GM23338 (cell line): ENCODE measurements around the gene CPT1A. TPM values are rescaled to one million over a fixed set of nuclear protein-coding genes. Genes with fewer than 3 reads are reported as not detected.

ENCODE experiments used
- ATAC-seq: fragments of 200-7000 bp; cut with Tn5 transposase; 3 replicates; pipeline ENCODE4 v1.9.1; 2020
- DNase-seq: peaks from one replicate; pipeline ENCODE4 v3.0.0-alpha.2; 2015; ENCODE audit warnings: low spot score
- H2AFZ ChIP-seq: fragments of 200-600 bp; sonication (generic); 2 replicates; pipeline ENCODE4 v1.8.0; 2016; ENCODE audit warnings: antibody characterized with exemption, mild to moderate bottlenecking, moderate library complexity
- H3F3A ChIP-seq: fragments of 200-600 bp; sonication (generic); replicated peaks from 2 replicates; pipeline ENCODE4 v1.8.0; 2017; ENCODE audit warnings: antibody characterized with exemption, mixed run types, low read depth
- H3K27ac ChIP-seq: fragments of 200-600 bp; sonication (generic); 2 replicates; pipeline ENCODE4 v1.6.1; 2016; ENCODE audit warnings: low read depth
- H3K27me3 ChIP-seq: fragments of 200-600 bp; sonication (generic); 2 replicates; pipeline ENCODE4 v1.8.0; 2016; ENCODE audit warnings: mild to moderate bottlenecking, mixed run types, moderate library complexity; ENCODE audit not compliant: insufficient read depth
- H3K36me3 ChIP-seq: fragments of 200-600 bp; sonication (generic); 2 replicates; pipeline ENCODE4 v1.8.0; 2016; ENCODE audit warnings: mild to moderate bottlenecking; ENCODE audit not compliant: insufficient read depth
- H3K4me1 ChIP-seq: fragments of 200-600 bp; sonication (generic); 2 replicates; pipeline ENCODE4 v1.8.0; 2016; ENCODE audit warnings: mild to moderate bottlenecking, moderate library complexity; ENCODE audit not compliant: insufficient read depth
- H3K4me2 ChIP-seq: fragments of 200-600 bp; sonication (generic); 2 replicates; pipeline ENCODE4 v1.7.1; 2017; ENCODE audit warnings: mixed run types
- H3K4me3 ChIP-seq: fragments of 200-600 bp; sonication (generic); 2 replicates; pipeline ENCODE4 v1.6.1; 2016; ENCODE audit warnings: mixed run types
- H3K79me2 ChIP-seq: fragments of 200-600 bp; sonication (generic); replicated peaks from 2 replicates; pipeline ENCODE4 v1.8.0; 2017; ENCODE audit warnings: mild to moderate bottlenecking; ENCODE audit not compliant: insufficient read depth
- H3K9me2 ChIP-seq: fragments of 200-600 bp; sonication (generic); 2 replicates; pipeline ENCODE4 v1.8.0; 2017; ENCODE audit not compliant: insufficient read depth
- H4K20me1 ChIP-seq: fragments of 200-600 bp; sonication (generic); replicated peaks from 2 replicates; pipeline ENCODE4 v1.8.0; 2017; ENCODE audit warnings: mild to moderate bottlenecking; ENCODE audit not compliant: insufficient read depth
- H3K27ac Mint-ChIP-seq: 2 replicates; pipeline ENCODE4 v1.8.0; 2020; ENCODE audit warnings: inconsistent platforms, mild to moderate bottlenecking, moderate library complexity, mixed read lengths
- H3K27me3 Mint-ChIP-seq: 3 replicates; pipeline ENCODE4 v1.8.0; 2022; ENCODE audit warnings: low read depth, mild to moderate bottlenecking, moderate library complexity, mixed read lengths, inconsistent platforms; ENCODE audit not compliant: insufficient read depth, poor library complexity
- H3K36me3 Mint-ChIP-seq: 3 replicates; pipeline ENCODE4 v1.8.0; 2021; ENCODE audit warnings: low read depth, mild to moderate bottlenecking, inconsistent platforms, moderate library complexity, mixed read lengths
- H3K4me1 Mint-ChIP-seq: 3 replicates; pipeline ENCODE4 v1.8.0; 2020; ENCODE audit warnings: mild to moderate bottlenecking, inconsistent platforms, mixed read lengths
- H3K4me3 Mint-ChIP-seq: 3 replicates; pipeline ENCODE4 v1.8.0; 2021; ENCODE audit warnings: moderate library complexity, mild to moderate bottlenecking, inconsistent platforms, mixed read lengths
- H3K9me3 Mint-ChIP-seq: 3 replicates; pipeline ENCODE4 v1.8.0; 2020; ENCODE audit warnings: moderate library complexity, mild to moderate bottlenecking, inconsistent platforms, mixed read lengths
- CREB1 ChIP-seq: fragments of 250-450 bp; sonication (Bioruptor Pico); IDR thresholded peaks from 2 replicates; pipeline ENCODE4 v1.5.0; 2020; ENCODE audit warnings: low read depth, mild to moderate bottlenecking, moderate library complexity
- EZH2 ChIP-seq: fragments of 200-600 bp; sonication (generic); IDR thresholded peaks from one replicate; pipeline ENCODE4 v1.8.0; 2017; ENCODE audit warnings: antibody characterized with exemption, mild to moderate bottlenecking, low read depth; ENCODE audit not compliant: unreplicated experiment
- EZH2phosphoT487 ChIP-seq: fragments of 200-600 bp; sonication (generic); IDR thresholded peaks from one replicate; pipeline ENCODE4 v1.8.1; 2018; ENCODE audit warnings: antibody characterized with exemption; ENCODE audit not compliant: unreplicated experiment
- JUNB ChIP-seq: IDR thresholded peaks from one replicate; pipeline ENCODE4 v1.6.1; 2016; ENCODE audit warnings: antibody characterized with exemption; ENCODE audit not compliant: unreplicated experiment
- NANOG ChIP-seq: IDR thresholded peaks from 2 replicates; pipeline ENCODE4 v1.6.1; 2016; ENCODE audit warnings: antibody characterized with exemption, borderline replicate concordance
- POLR2AphosphoS5 ChIP-seq: IDR thresholded peaks from 2 replicates; pipeline ENCODE4 v1.6.1; 2016; ENCODE audit warnings: antibody characterized with exemption, low read depth
- STAT1 ChIP-seq: IDR thresholded peaks from one replicate; pipeline ENCODE4 v1.6.1; 2016; ENCODE audit warnings: antibody characterized with exemption; ENCODE audit not compliant: unreplicated experiment
- ZNF114 ChIP-seq: fragments of 250-450 bp; sonication (Bioruptor Pico); IDR thresholded peaks from 2 replicates; pipeline ENCODE4 v1.5.0; 2020; ENCODE audit warnings: mild to moderate bottlenecking, moderate library complexity
- ZNF331 ChIP-seq: fragments of 250-450 bp; sonication (Bioruptor Pico); IDR thresholded peaks from 2 replicates; pipeline ENCODE4 v1.5.0; 2020; ENCODE audit warnings: low read depth, mild to moderate bottlenecking, moderate library complexity
- polyA plus RNA-seq: library from polyadenylated mRNA; unstranded; fragments of >200 nt; fragmentation: Nextera tagmentation; extraction: Ambion mirVana; gene quantifications from 2 replicates; pipeline ENCODE4 v1.2.1, GENCODE V29; 2016
- total RNA-seq: library from RNA; depleted of rRNA; stranded (reverse); fragments of >200 nt; shearing (Covaris generic); gene quantifications from 2 replicates; pipeline ENCODE4 v1.2.3, GENCODE V29; 2014
- TF ChIP-seq, protein P1 (sequence below), 2 experiments: fragments of 200-600 bp in 1 of 2; sonication (generic) in 1 of 2; conservative IDR thresholded peaks; 2 replicates each; pipeline versions ENCODE4 v1.5.1 to v1.6.1; 2016 to 2017; ENCODE audit warnings: antibody characterized with exemption in 2 of 2, low read depth in 2 of 2, mild to moderate bottlenecking in 2 of 2, moderate library complexity in 1 of 2
- TF ChIP-seq, protein P2 (sequence below): fragments of 250-450 bp; sonication (Bioruptor Pico); IDR thresholded peaks from 2 replicates; pipeline ENCODE4 v1.5.0; 2020; ENCODE audit warnings: mild to moderate bottlenecking, moderate library complexity
- TF ChIP-seq, protein P3 (sequence below): IDR thresholded peaks from 2 replicates; pipeline ENCODE4 v1.6.1; 2016; ENCODE audit warnings: antibody characterized with exemption
- TF ChIP-seq, protein P4 (sequence below): IDR thresholded peaks from one replicate; pipeline ENCODE4 v1.6.1; 2018; ENCODE audit warnings: antibody characterized with exemption; ENCODE audit not compliant: unreplicated experiment

The CPT1A gene
- total and polyA plus RNA-seq, 2 experiments from 2014 or later = 2.6 to 9.5 TPM

- H3K27me3 Mint-ChIP-seq = peaks cover 37% of the 10 kb centered on the region
- no peak for DNase-seq
- no peaks in the 10 kb centered on the region for H4K20me1 ChIP-seq
- H3K4me3 Mint-ChIP-seq = no peak overlapping the region
- no peak overlapping the region for H3K27ac ChIP-seq
- H2AFZ ChIP-seq = no peak overlapping the region
- peaks cover 4% of the 10 kb centered on the region; the same call in 2 of the 3 replicates for H3K9me3 Mint-ChIP-seq
- ATAC-seq = no peak
- no peaks in the 10 kb centered on the region for H3K9me2 ChIP-seq
- no peaks in the 10 kb centered on the region for H3K36me3 ChIP-seq
- TF ChIP-seq, protein P1, sequence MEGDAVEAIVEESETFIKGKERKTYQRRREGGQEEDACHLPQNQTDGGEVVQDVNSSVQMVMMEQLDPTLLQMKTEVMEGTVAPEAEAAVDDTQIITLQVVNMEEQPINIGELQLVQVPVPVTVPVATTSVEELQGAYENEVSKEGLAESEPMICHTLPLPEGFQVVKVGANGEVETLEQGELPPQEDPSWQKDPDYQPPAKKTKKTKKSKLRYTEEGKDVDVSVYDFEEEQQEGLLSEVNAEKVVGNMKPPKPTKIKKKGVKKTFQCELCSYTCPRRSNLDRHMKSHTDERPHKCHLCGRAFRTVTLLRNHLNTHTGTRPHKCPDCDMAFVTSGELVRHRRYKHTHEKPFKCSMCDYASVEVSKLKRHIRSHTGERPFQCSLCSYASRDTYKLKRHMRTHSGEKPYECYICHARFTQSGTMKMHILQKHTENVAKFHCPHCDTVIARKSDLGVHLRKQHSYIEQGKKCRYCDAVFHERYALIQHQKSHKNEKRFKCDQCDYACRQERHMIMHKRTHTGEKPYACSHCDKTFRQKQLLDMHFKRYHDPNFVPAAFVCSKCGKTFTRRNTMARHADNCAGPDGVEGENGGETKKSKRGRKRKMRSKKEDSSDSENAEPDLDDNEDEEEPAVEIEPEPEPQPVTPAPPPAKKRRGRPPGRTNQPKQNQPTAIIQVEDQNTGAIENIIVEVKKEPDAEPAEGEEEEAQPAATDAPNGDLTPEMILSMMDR (conservative IDR thresholded peaks at IDR 0.05; ENCODE audit: low read depth in 2 of 2) = no peak
- TF ChIP-seq STAT1 = no peak
- no peak for TF ChIP-seq ZNF114
- TF ChIP-seq ZNF331 (CRISPR knock-in tag) = no peak
- no peak for TF ChIP-seq EZH2phosphoT487
- TF ChIP-seq POLR2AphosphoS5 = no peak
- TF ChIP-seq, protein P2, sequence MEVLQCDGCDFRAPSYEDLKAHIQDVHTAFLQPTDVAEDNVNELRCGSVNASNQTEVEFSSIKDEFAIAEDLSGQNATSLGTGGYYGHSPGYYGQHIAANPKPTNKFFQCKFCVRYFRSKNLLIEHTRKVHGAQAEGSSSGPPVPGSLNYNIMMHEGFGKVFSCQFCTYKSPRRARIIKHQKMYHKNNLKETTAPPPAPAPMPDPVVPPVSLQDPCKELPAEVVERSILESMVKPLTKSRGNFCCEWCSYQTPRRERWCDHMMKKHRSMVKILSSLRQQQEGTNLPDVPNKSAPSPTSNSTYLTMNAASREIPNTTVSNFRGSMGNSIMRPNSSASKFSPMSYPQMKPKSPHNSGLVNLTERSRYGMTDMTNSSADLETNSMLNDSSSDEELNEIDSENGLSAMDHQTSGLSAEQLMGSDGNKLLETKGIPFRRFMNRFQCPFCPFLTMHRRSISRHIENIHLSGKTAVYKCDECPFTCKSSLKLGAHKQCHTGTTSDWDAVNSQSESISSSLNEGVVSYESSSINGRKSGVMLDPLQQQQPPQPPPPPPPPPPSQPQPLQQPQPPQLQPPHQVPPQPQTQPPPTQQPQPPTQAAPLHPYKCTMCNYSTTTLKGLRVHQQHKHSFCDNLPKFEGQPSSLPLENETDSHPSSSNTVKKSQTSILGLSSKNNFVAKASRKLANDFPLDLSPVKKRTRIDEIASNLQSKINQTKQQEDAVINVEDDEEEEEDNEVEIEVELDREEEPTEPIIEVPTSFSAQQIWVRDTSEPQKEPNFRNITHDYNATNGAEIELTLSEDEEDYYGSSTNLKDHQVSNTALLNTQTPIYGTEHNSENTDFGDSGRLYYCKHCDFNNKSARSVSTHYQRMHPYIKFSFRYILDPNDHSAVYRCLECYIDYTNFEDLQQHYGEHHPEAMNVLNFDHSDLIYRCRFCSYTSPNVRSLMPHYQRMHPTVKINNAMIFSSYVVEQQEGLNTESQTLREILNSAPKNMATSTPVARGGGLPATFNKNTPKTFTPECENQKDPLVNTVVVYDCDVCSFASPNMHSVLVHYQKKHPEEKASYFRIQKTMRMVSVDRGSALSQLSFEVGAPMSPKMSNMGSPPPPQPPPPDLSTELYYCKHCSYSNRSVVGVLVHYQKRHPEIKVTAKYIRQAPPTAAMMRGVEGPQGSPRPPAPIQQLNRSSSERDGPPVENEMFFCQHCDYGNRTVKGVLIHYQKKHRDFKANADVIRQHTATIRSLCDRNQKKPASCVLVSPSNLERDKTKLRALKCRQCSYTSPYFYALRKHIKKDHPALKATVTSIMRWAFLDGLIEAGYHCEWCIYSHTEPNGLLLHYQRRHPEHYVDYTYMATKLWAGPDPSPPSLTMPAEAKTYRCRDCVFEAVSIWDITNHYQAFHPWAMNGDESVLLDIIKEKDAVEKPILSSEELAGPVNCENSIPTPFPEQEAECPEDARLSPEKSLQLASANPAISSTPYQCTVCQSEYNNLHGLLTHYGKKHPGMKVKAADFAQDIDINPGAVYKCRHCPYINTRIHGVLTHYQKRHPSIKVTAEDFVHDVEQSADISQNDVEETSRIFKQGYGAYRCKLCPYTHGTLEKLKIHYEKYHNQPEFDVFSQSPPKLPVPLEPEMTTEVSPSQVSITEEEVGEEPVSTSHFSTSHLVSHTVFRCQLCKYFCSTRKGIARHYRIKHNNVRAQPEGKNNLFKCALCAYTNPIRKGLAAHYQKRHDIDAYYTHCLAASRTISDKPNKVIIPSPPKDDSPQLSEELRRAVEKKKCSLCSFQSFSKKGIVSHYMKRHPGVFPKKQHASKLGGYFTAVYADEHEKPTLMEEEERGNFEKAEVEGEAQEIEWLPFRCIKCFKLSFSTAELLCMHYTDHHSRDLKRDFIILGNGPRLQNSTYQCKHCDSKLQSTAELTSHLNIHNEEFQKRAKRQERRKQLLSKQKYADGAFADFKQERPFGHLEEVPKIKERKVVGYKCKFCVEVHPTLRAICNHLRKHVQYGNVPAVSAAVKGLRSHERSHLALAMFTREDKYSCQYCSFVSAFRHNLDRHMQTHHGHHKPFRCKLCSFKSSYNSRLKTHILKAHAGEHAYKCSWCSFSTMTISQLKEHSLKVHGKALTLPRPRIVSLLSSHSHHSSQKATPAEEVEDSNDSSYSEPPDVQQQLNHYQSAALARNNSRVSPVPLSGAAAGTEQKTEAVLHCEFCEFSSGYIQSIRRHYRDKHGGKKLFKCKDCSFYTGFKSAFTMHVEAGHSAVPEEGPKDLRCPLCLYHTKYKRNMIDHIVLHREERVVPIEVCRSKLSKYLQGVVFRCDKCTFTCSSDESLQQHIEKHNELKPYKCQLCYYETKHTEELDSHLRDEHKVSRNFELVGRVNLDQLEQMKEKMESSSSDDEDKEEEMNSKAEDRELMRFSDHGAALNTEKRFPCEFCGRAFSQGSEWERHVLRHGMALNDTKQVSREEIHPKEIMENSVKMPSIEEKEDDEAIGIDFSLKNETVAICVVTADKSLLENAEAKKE (CRISPR knock-in tag) = no peak
- TF ChIP-seq CREB1 (CRISPR knock-in tag) = no peak
- TF ChIP-seq, protein P3, sequence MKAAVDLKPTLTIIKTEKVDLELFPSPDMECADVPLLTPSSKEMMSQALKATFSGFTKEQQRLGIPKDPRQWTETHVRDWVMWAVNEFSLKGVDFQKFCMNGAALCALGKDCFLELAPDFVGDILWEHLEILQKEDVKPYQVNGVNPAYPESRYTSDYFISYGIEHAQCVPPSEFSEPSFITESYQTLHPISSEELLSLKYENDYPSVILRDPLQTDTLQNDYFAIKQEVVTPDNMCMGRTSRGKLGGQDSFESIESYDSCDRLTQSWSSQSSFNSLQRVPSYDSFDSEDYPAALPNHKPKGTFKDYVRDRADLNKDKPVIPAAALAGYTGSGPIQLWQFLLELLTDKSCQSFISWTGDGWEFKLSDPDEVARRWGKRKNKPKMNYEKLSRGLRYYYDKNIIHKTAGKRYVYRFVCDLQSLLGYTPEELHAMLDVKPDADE = no peak
- no peak for TF ChIP-seq JUNB
- TF ChIP-seq NANOG = no peak
- TF ChIP-seq, protein P4, sequence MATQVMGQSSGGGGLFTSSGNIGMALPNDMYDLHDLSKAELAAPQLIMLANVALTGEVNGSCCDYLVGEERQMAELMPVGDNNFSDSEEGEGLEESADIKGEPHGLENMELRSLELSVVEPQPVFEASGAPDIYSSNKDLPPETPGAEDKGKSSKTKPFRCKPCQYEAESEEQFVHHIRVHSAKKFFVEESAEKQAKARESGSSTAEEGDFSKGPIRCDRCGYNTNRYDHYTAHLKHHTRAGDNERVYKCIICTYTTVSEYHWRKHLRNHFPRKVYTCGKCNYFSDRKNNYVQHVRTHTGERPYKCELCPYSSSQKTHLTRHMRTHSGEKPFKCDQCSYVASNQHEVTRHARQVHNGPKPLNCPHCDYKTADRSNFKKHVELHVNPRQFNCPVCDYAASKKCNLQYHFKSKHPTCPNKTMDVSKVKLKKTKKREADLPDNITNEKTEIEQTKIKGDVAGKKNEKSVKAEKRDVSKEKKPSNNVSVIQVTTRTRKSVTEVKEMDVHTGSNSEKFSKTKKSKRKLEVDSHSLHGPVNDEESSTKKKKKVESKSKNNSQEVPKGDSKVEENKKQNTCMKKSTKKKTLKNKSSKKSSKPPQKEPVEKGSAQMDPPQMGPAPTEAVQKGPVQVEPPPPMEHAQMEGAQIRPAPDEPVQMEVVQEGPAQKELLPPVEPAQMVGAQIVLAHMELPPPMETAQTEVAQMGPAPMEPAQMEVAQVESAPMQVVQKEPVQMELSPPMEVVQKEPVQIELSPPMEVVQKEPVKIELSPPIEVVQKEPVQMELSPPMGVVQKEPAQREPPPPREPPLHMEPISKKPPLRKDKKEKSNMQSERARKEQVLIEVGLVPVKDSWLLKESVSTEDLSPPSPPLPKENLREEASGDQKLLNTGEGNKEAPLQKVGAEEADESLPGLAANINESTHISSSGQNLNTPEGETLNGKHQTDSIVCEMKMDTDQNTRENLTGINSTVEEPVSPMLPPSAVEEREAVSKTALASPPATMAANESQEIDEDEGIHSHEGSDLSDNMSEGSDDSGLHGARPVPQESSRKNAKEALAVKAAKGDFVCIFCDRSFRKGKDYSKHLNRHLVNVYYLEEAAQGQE = no peak
- TF ChIP-seq EZH2 = no peak
- no peaks in the 10 kb centered on the region for H3K79me2 ChIP-seq
- peaks cover 31% of the 10 kb centered on the region for H3K27me3 ChIP-seq
- no peak overlapping the region for H3K4me3 ChIP-seq
- peaks cover 14% of the 10 kb centered on the region for H3K4me1 ChIP-seq
- H3K27ac Mint-ChIP-seq = no peak overlapping the region
- H3K4me2 ChIP-seq = no peak overlapping the region
- no peaks in the 10 kb centered on the region for H3K36me3 Mint-ChIP-seq
- peaks cover 5% of the 10 kb centered on the region; the same call in 2 of the 3 replicates for H3K4me1 Mint-ChIP-seq
- peaks cover 10% of the 10 kb centered on the region for H3F3A ChIP-seq
Measured at GRCh38 chr11:68852628-68853027, 10.9 kb upstream of the CPT1A start.
